HL-60 (cell line): ENCODE data around the gene CTDNEP1.

ENCODE experiments used
- DNase-seq, 2 experiments: peaks; one replicate each; pipeline ENCODE4 v3.0.0-alpha.2; 2010 to 2020; ENCODE audit warnings: low read depth in 1 of 2, low spot score in 1 of 2
- H3K27ac ChIP-seq: fragments of 250-450 bp; sonication (Bioruptor Pico); replicated peaks from 2 replicates; pipeline ENCODE4 v1.5.1; 2020; ENCODE audit warnings: mild to moderate bottlenecking, moderate library complexity
- H3K27me3 ChIP-seq: fragments of 250-450 bp; sonication (Bioruptor Pico); 2 replicates; pipeline ENCODE4 v1.5.1; 2021; ENCODE audit warnings: mild to moderate bottlenecking, moderate library complexity; ENCODE audit not compliant: insufficient read depth, poor library complexity, severe bottlenecking
- H3K4me3 ChIP-seq: replicated peaks from 2 replicates; pipeline ENCODE4 v1.5.1; 2011; ENCODE audit warnings: mild to moderate bottlenecking, control low read depth, low read length; ENCODE audit not compliant: insufficient read depth
- CTCF ChIP-seq: IDR thresholded peaks from one replicate; pipeline ENCODE4 v1.5.1; 2011; ENCODE audit warnings: low read length, control low read depth, inconsistent platforms; ENCODE audit not compliant: insufficient read depth
- GABPA ChIP-seq: IDR thresholded peaks from 2 replicates; pipeline ENCODE4 v1.6.1; 2012; ENCODE audit warnings: low read depth
- POLR2AphosphoS5 ChIP-seq: IDR thresholded peaks from 2 replicates; pipeline ENCODE4 v1.6.1; 2012; ENCODE audit warnings: low read depth
- REST ChIP-seq: IDR thresholded peaks from 2 replicates; pipeline ENCODE4 v1.6.1; 2012; ENCODE audit warnings: low read depth; ENCODE audit not compliant: insufficient replicate concordance
- SPI1 ChIP-seq: IDR thresholded peaks from 2 replicates; pipeline ENCODE4 v1.6.1; 2012; ENCODE audit warnings: low read depth, mild to moderate bottlenecking, borderline replicate concordance

The CTDNEP1 gene

GRCh38 chr17:7294614-7295153, 43.1 kb upstream of the CTDNEP1 start, which contains the start of gene YBX2:
TSS of gene YBX2 (minus strand) at chr17:7294639. CDS start at chr17:7294500, 139 bp downstream.
- no peak within 1 kb of the TSS for H3K27ac ChIP-seq
- TF ChIP-seq POLR2AphosphoS5 (no peak), GABPA (no peak), CTCF (no peak), SPI1 (no peak)
- peak within 1 kb of the TSS; percentile 20 for H3K4me3 ChIP-seq
- H3K27me3 ChIP-seq, result peaks cover 2% of the 10 kb centered on the region
- DNase-seq, result peak in 1 of 2 experiments; percentile 25

- Histone ChIP-seq H3K4me3 (no peak overlapping the region), H3K27ac (no peak overlapping the region), H3K27me3 (peaks cover 2% of the 10 kb centered on the region)
- TF ChIP-seq CTCF, result no peak
- no peak for TF ChIP-seq SPI1
- no peak for TF ChIP-seq POLR2AphosphoS5
- no peak for TF ChIP-seq REST
- no peak for TF ChIP-seq GABPA
- no peak for DNase-seq
These were observed 42.5 kb upstream of the CTDNEP1 start for GRCh38 chr17:7293816-7294613.

- Histone ChIP-seq H3K27ac (no peak overlapping the region), H3K4me3 (no peak overlapping the region), H3K27me3 (peaks cover 2% of the 10 kb centered on the region)
- DNase-seq, result peak in 1 of 2 experiments; percentile 20
- TF ChIP-seq GABPA, result no peak
- 0 out of 2 replicates have a peak, but pooled peaks have one; percentile 49 for TF ChIP-seq POLR2AphosphoS5
These were observed 41.6 kb upstream of the CTDNEP1 start for GRCh38 chr17:7293159-7293558.

- Histone ChIP-seq H3K27ac (no peak overlapping the region), H3K4me3 (no peak overlapping the region), H3K27me3 (peaks cover 2% of the 10 kb centered on the region)
- no peak for TF ChIP-seq CTCF
- no peak for TF ChIP-seq SPI1
- TF ChIP-seq GABPA, result no peak
- no peak for TF ChIP-seq REST
- no peak for TF ChIP-seq POLR2AphosphoS5
- no peak for DNase-seq
These were observed 41.2 kb upstream of the CTDNEP1 start for GRCh38 chr17:7292729-7293128.
